NCI-H748 (cell line): ENCODE data around the gene NDUFB10.

Source experiments
- DNase-seq: peaks from one replicate; lab custom pipeline; 2025; ENCODE audit not compliant: unreplicated experiment; lab: John Stamatoyannopoulos, UW

The NDUFB10 gene

DNA sequence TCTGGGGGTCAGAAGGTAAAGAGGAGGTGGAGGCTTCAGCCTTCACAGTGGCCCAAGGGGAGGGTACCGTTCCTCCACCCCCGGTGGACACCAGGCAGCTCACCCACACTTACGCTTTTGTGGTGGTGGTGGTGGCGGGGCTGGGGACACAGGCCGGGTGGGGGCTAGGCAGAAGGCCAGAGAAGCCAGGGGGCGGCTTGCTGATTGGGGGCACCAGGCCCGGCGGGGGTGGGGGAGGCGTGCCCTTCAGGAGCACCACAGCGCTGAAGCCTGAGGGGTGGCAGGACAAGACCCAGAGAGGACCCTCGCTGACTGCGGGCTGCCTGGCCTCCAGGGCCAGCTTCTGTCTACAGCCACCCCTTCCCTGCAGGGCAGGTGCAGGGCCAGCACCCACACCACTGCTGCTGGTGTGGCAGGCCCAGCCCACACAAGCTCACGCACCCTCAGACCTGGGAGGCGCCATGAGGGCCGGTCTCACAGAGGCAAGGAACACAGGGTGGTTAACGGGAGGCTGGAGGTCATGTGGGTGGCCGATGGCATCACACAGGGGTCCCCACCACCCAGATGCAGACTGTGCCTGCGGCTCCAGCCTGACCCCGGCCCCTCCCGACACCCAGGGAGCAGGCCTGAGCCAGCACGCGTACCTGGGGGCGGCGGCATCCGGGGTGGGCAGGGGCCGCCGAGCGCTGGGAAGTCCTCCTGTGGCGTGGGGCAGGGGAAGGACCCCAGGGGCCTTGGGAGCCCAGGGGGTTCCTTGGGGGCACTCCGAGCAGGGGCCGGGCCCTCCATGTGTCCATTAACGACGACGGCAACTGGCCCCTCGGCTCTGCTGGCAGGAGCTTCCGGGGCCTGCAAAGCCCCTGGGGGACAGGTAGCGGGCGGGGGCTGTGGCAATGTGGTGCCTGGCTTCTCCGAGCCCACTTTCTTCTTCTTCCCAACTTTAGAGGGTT is 39.8 kb downstream of the NDUFB10 start:
- no peak for DNase-seq

DNA sequence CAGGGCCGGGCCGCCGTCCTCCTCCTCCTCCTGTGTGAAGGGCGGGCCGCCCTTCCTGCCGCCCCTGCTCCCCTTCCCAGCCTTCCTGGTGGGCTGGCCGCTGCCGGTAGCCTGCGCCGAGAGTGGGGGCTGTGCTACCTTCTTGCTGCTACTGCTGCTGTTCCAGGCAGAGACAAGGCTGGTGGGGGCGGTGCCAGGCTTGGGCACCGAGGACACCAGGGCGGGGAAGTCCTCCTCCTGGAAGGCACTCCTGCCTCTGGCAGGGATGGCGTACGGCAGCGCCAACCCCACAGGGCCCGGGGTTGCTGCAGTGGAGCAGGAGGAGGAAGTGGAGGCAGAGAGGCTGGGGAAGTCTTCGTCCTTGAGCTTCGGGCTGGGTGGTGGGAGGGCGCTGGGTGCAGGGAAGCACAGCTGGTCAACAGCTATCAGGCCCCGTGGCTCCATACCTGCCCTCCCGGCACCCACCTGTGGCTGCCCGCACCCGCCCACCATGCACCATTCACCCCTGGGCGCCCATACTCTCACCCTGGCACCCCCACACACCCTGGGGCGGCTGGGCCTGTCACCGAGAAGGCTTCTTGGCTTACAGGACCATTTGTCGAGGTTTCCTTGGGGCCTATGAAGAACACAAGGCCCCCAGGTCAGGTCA is 40.7 kb downstream of the NDUFB10 start:
- DNase-seq = no peak

DNA sequence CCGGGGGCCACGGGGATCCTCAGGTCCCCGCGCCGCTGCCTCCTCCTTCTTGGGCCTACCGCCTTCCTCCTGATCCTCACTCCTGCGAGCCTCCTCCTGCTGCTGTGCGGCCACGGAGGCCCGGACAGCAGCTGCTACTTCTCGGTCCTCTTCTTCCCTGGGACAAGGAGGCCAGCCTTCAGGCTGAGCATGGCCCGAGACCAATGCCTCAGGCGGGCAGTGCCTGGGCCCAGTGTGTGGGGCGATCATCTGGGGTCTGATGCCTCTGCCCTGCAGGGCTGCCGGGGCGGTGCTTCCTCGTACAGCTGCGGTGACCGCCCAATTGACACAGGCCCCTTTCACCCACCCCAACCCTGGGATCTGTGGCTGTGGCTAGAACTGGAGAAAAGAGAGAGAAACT is 41.7 kb downstream of the NDUFB10 start:
- DNase-seq = no peak

DNA sequence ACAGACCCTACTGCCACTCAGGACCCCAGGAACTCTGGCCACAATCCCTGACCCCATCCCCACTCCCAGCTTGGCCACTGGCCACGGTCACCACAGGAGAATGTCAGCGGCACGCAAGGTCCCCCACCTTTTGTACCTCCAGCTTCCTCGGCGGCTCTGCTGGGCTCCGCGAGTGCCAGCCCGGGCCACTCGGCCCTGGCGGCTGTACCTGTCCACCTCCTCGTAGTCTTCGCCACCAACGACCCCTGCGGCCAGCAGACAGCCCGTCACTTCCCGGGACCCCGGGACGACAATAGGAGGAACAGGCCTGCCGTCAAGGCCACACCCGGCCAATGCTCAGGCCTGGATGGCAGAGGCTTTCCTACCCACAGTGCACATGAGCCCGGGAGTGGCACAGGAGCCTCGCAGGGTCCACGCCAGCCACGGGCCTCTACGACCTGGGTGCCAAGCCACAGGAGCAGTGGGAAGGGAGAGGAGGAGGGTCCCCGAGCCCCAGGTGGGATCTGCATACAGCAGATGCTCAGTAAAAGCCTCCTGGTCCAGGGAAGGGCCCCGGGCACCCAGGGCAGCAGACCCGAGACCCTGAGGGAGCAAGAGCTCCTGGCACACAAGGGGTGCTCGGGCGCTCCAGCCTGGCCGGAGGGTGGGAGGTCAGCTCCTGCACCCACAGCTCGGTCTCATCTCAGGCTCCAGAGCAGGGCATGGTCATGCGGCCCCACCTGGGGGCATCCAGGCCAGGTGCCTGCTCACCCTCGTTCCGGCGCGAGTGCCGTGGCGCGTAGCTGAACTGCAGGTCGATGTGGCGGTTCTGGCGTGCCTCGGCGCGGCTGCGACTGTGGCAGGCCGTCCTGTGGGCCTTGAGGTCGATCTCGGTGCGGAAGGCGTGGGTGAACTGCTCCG is 42.4 kb downstream of the NDUFB10 start:
- DNase-seq = no peak

DNA sequence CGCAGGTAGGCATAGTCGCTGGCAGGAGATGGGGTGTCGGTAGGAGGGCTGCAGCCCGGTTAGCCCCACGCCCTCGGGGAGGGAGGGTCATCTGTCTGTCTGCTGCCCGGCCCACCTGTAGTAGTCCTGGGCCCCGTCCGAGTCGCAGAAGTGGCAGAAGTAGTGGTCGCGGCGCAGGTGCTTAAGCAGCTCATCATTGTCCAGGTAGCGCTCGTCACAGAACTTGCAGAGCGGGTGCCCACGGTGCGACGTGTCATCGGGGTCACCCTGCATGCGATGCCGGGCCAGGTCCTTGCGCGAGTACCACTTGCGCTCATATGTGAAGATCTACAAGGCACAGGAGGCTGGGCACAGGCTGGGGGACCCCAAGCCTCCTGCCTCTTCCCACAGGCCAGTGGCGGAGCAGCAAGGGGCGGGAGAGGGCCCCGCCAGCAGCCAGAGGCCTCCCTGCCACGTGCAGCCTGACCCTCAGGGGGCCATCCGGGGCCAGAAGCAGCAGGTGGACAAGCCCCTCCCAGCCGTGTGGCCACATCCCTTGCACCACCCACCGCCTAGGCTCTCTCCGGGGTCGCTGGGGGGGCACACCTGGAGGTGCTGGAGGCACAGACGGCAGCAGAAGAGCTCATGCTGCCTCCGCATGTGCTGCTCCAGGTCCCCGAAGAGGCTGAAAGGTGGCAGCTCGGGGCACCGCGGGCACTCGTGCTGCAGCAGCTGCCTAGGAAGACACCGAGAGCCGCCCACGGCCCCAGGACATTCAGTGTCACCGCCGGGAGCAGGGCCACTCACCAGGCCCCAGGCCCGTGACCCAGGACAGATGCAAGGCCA is 43.3 kb downstream of the NDUFB10 start:
- DNase-seq = no peak

DNA sequence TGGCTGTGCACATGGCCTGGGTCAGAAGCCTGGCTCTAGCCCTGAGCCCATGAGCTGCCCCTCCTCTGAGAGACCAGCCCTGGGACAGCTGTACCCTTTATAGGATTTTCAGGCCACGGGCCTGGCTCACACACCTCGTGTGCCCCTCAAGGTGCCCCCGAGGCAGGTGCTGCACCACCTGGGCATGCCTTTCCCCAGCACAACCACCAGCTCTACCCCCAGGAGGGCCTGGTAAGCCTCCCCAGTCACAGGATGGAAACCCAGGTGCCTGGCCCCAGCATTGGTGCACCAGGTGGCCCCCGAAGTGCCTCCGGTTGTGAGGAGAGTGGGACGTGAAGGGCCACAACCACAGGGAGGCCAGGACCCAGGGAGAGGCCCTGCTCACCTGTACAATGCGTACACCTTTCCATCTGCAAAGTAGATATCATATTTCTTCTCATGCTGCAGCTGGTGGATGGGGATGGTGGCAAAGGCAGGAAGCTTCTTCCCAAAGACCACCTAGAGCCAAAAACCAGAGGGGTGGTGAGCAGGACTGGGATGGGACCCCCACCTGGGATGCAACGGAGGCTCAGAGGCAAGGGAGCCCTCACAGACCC is 44.0 kb downstream of the NDUFB10 start:
- DNase-seq = no peak

DNA sequence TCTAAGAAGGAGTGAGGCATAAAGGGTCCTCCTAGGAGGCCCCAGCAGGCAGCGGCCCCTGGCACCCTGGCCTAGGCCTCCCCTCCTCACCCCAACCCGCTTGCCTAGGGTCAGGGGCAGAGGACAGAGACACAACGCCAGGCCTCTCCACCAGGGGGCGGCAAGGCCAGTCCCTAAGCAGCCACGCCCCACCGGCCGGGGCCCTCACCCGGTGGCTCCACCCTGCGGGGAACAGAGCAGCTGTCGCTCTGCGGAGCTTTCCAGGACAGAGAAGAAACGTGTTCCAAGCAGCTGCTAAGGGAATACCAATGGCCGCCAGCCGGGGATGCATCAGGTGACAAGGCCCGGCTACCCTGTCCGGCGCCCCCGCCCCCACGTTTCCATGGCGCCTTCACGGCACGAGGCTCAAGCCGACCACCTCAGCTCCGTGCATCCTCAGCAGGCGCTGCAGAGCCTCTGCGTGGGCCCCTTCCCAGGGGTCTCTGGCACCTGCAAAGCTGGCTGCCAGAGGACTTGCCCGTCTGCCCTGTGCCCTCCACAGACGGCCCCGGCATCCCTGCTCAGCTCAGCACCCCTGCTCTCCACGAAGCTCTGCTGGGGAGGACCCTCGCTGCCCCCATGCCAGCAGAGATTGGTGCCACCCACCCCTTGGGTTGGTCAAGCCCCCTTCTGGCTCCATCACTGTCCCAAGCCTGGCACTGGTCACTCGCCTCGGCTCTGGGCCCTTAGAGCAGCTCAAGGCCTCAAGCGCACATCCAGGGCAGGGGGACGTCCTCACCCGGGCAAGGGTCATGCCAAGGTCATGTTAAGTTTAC is 44.7 kb downstream of the NDUFB10 start:
- peak; percentile 91 for DNase-seq

DNA sequence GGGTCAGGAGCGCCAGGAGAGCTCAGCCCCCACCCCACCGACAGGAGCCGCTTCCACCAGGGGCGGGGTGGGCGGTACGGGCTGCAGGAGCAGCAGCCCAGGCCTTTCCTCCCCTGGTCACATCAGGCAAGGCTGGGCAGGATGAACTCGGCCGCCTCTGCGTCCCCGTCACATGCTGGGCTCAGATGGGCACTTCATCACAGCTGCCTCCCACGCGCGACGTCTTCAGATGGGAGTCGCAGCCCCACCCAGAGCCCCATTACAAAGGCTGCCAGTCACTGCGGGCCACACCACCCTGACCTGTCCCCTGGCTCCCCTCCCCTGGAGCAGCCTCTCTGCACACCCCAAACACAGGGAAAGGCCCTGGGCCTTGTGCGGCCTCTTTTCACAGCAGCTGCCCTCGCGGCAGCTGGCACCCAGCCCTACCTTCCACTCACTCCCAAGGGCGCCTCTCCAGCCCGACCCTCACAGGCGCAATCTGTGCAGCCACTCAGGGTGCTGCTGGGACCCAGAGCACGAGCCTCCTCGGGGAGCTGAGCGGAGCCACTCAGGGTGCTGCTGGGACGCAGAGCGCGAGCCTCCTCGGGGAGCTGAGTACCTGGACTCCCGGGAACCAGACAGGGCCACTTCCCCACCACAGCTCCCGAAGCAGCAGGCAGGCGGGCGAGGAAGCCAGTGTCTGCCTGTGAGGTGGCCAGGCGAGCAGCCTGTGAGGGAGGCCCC is 45.6 kb downstream of the NDUFB10 start:
- DNase-seq = no peak

DNA sequence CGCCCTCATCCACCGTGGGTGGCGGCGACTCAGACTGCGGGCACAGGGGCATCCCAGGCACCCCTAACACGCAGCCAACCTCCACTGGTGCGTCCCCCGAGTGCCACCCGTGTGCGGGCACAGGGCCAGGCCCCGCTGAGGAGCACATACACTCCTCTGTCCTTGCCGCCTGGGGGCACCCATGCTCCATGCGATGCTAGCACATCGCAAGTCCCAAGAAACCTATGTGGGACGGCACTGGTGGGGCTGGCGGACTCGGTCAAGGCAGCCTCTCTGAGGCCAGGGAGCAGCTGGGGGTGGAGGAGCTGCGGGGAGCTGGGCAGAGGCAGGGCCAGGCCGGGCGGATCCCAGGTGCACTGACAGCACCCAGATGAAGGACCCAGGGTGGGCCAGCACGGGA is 46.3 kb downstream of the NDUFB10 start:
- no peak for DNase-seq

DNA sequence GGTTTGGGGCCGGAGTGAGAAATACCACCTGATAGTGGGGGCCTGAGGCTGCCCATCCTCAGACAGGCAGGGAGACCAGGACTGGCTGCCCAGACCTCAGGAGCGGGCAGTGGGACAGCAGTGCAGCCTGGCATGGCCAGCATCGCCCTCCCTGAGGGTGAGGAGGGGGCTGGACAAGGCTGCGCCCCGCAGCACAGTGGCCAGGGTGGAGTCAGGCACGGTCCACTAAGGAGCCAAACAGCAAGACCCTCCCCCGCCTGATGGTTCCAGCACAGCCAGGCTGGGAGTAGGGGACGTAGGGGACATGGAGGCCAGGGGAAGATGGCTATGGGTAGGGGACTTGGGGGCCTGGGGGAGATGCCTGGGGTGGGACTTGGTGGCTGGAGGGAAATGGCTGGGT is 47.0 kb downstream of the NDUFB10 start:
- no peak for DNase-seq

DNA sequence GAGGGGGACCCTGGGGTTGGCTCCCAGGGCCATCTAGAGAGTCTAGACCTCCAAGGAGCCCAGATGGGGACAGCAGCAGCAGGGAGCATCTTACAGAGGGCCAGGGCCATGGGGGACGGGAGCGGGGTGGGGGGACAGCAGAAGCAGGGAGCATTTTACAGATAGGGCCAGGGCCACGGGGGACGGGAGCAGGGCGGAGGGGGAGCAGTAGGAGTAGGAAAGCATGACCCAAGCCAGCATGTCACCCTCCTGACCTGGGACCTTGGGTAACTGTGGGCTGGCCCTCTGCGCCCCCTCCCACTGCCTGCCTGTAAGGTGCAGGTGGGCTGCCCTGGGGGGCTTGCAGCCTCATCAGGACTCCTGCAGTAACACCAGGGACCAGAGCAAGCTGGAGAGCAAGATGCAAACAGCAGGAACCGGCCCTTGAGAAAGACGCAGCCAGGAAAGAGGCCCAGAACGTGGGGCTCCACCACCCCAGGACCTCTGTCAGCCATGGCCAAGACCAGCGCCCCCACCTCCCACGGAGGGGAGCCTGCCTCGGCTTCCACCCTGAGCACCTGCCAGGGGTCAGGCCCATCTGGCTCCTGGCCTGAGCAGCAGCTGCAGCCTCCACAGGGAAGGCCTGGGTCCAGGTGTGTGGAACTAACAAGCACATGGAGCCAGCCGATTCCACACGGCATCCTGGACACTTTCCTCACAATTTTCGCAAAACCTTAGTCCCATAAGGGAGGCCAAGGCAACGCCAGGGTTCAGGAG is 47.9 kb downstream of the NDUFB10 start:
- DNase-seq = no peak

DNA sequence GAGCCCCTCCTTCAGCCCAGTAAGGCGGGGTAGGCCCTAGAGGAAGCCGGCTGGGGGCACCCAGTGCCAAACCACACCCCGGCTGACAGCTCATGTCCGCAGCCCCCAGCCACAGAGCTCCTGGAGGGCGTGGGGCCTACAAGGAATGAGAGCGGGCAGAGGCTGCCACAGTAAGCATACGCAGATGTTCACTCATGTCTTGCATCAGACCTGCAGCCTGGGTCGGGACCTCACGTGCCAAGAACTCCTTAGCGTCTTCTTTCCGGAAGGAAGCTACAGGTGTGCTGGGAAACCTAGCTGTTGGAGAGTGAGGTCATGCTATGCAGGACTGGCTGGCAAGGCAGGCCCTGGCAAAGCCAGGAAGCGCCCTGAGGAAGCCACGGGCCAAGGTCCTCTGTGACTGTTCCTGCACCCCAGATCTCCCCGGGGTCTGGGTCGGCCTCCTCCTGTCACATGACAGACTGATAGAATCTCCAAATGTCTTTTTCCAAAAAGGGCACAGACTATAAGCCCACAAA is 48.7 kb downstream of the NDUFB10 start:
- DNase-seq = no peak

DNA sequence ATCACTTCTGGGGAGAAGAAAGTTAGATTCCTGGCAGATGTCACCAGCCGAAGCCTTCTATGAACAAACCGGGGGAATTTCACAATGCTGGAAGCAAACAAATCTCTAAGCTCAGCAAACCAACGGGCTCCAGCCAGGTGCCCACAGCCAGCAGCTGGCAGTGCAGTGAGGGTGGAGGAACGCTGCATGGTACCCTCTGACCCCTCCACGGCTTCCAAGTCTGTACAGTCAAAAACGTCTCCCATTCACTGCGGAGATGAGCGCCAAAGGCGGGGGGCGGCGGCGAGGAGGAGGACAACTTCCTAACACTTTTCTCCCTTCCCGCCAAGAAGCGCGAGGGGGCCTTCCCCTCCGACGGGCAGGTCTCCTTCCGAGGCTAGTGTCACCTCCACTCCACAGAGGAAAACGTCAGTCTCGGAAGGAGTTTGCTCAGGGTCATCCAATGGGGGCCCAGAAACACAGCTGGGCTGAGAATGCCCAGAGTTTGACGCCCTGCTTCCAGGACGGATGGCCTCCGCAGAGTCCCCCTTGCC is 49.4 kb downstream of the NDUFB10 start:
- peak; percentile 16 for DNase-seq

DNA sequence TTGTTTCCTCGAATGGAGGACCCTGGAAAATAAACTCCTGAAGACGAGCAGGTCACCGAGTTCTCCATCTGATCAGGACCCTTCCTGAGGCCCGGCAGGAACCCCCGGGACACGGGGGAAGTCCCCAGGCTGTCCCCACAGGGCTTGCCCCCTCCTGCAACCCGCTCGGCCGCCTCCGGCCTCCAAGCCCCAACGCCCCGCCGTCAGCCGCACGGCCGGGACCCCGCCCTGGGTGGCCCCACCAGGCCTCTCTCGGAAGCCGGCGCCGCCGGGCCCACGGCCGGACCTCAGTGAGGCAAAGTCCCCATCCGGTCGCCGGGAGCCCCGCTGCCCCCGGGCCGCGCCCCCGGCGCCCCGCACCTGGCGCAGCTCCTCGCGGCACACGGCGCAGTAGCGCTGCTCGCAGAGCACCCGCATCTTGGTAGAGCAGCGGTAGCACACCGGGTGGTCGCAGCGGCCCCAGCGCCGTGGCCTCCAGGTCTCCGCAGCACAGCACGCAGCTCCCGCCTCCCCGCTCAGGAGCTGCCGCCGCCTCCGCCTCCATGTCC is 49.9 kb downstream of the NDUFB10 start:
- peak; percentile 46 for DNase-seq

DNA sequence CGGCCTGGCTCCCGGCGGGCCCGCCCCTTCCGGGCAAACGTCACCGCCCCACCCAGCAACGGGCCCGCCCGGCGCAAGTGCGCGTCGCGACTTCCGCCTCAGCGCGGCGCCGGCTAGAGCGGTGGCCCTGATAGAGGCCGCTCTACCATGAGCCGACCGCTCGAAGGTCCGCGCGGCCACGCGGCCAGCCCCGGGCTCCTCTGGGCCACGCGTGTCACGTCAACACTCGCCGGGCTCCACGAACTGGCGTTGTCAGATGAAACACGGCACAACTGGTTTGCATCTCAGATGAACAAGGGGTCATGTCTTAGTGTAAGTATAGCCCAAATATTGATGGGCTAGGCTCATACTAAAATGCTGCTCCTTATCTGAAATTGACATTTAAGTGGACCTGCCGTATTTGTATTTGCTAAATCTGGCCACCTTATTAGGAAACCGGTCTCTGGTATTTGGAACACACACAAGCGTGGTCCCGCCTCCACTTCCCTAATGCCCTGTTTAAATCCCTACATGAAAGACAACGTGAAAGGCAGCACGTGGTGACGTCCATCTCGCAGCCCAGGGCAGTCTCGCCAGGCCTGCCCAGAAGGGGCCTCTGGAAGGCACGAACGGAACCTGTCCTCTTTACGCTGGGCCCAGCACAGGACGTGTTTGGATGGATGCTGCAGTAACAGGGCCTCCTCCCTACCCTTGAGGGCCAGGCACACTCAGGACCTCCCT is 50.6 kb downstream of the NDUFB10 start, which contains the start of gene ZNF598:
TSS of gene ZNF598 (minus strand) at position 31 of the 720 bp plus-strand sequence.
- peak; percentile 87 for DNase-seq
